Lung (tissue), 12 donors: Measurements from ENCODE around the gene PGS1. TPM values are rescaled to one million over a fixed set of nuclear protein-coding genes. Genes with fewer than 3 reads are reported as not detected.

Experiments used
- ATAC-seq: fragments of 200-7000 bp; cut with Tn5 transposase; one replicate; pipeline ENCODE4 v1.9.1; 2020; ENCODE audit warnings: moderate number of reproducible peaks; ENCODE audit not compliant: insufficient read depth, low FRiP score
- DNase-seq, 3 donors: peaks; one replicate each; pipeline ENCODE4 v3.0.0-alpha.2; 2013 to 2017
- H3K27ac ChIP-seq, 2 donors: one replicate each; pipeline ENCODE4 v1.5.1; 2013; ENCODE audit warnings: mild to moderate bottlenecking in 2 of 2, moderate library complexity in 2 of 2, control low read depth in 1 of 2, inconsistent platforms in 1 of 2, low read depth in 1 of 2, low read length in 1 of 2
- H3K27me3 ChIP-seq, 3 donors: one replicate each; pipeline ENCODE4 v1.5.1; 2013; ENCODE audit warnings: low read length in 2 of 3; ENCODE audit not compliant: control insufficient read depth in 3 of 3, insufficient read depth in 3 of 3
- H3K36me3 ChIP-seq, 4 donors: one replicate each; pipeline ENCODE4 v1.5.1; 2013; ENCODE audit warnings: low read length in 4 of 4, mild to moderate bottlenecking in 1 of 4, moderate library complexity in 1 of 4; ENCODE audit not compliant: control insufficient read depth in 4 of 4, insufficient read depth in 4 of 4
- H3K4me1 ChIP-seq, 5 donors: one replicate each; pipeline ENCODE4 v1.5.1; 2013; ENCODE audit warnings: low read length in 5 of 5, mild to moderate bottlenecking in 2 of 5, moderate library complexity in 1 of 5; ENCODE audit not compliant: control insufficient read depth in 5 of 5, insufficient read depth in 5 of 5
- H3K4me3 ChIP-seq: one replicate; pipeline ENCODE4 v1.5.1; 2013; ENCODE audit warnings: mild to moderate bottlenecking, control low read depth, moderate library complexity
- H3K9ac ChIP-seq, 2 donors: one replicate each; pipeline ENCODE4 v1.5.1; 2013; ENCODE audit warnings: low read length in 2 of 2, control low read depth in 1 of 2; ENCODE audit not compliant: insufficient read depth in 1 of 2
- H3K9me3 ChIP-seq, 4 donors: one replicate each; pipeline ENCODE4 v1.5.1; 2013; ENCODE audit warnings: low read length in 3 of 4, mild to moderate bottlenecking in 1 of 4, moderate library complexity in 1 of 4; ENCODE audit not compliant: control insufficient read depth in 4 of 4, insufficient read depth in 3 of 4
- CTCF ChIP-seq: IDR thresholded peaks from 2 replicates; pipeline ENCODE4 v1.5.1; 2012; ENCODE audit warnings: mild to moderate bottlenecking; ENCODE audit errors: control extremely low read depth, extremely low read depth
- WGBS, 2 donors: extraction: QIAGEN DNeasy Blood & Tissue Kit; methylation state at CpG; one replicate each; pipeline ENCODE4 v1.1.7; 2013; 5-methylcytosine and 5-hydroxymethylcytosine counted together
- polyA plus RNA-seq, 2 donors: library from polyadenylated mRNA; stranded (reverse); fragments of 200-250 nt; gene quantifications; one replicate each; pipeline ENCODE4 v1.2.1, GENCODE V29; 2013
- total RNA-seq, 2 donors: library from RNA; depleted of rRNA in 1 of 2; stranded (reverse); fragments of >200 nt in 1 of 2; gene quantifications; one replicate each; pipeline ENCODE4 v1.2.1, GENCODE V29; 2014 to 2021
- donor health status: control.
- donor health status: control.
- donor health status: Bipolar disorder and iron deficiency.
- donor health status: healthy.
- donor health status: DM: yes; HTN: yes; CAD: no.

PGS1 gene
- total and polyA plus RNA-seq, 4 donors, result 44.9 to 104 (median 94.3) TPM

GRCh38 chr17:78396441-78397337 lies 18.2 kb downstream of the PGS1 start:
- no peak overlapping the region for H3K9ac ChIP-seq
- H3K27me3 ChIP-seq, result no peaks in the 10 kb centered on the region
- ATAC-seq (no peak), DNase-seq (no peak)
- H3K9me3 ChIP-seq, result no peaks in the 10 kb centered on the region
- WGBS, 2 donors, result 51 to 65% methylated on average over 14 of the region's 14 CpGs
- TF ChIP-seq CTCF, result no peak
- no peak overlapping the region for H3K4me3 ChIP-seq
- peaks cover 10 to 63% (median 34%) of the 10 kb centered on the region in 4 donors for H3K36me3 ChIP-seq
- peak overlapping the region; percentile 72 to 93 for H3K27ac ChIP-seq
- H3K4me1 ChIP-seq, result peaks cover 0 to 22% (median 0%) of the 10 kb centered on the region in 5 donors

- no peak overlapping the region for H3K4me3 ChIP-seq
- H3K9ac ChIP-seq, result no peak overlapping the region
- H3K4me1 ChIP-seq, result peaks cover 0 to 18% (median 0%) of the 10 kb centered on the region in 5 donors
- H3K27me3 ChIP-seq, result no peaks in the 10 kb centered on the region
- TF ChIP-seq CTCF, result no peak
- DNase-seq (no peak), ATAC-seq (peak; percentile 46)
- peak overlapping the region; percentile 7 to 93 for H3K27ac ChIP-seq
- no peaks in the 10 kb centered on the region for H3K9me3 ChIP-seq
- WGBS, 2 donors, result 48 to 85% methylated on average over 13 of the region's 13 CpGs
- H3K36me3 ChIP-seq, result peaks cover 10 to 66% (median 37%) of the 10 kb centered on the region in 4 donors
Measured at GRCh38 chr17:78397681-78398101, 19.2 kb downstream of the PGS1 start.

- DNase-seq (no peak), ATAC-seq (no peak)
- Histone ChIP-seq H3K27ac (peak overlapping the region in 1 of 2 donors; percentile 77), H3K36me3 (peaks cover 10 to 73% (median 39%) of the 10 kb centered on the region in 4 donors), H3K4me3 (no peak overlapping the region), H3K4me1 (peaks cover 0 to 17% (median 0%) of the 10 kb centered on the region in 5 donors), H3K9ac (no peak overlapping the region), H3K9me3 (no peaks in the 10 kb centered on the region), H3K27me3 (no peaks in the 10 kb centered on the region)
- 88 to 98% methylated on average over 3 of the region's 3 CpGs for whole genome bisulfite sequencing, 2 donors
- TF ChIP-seq CTCF, result no peak
Measured at GRCh38 chr17:78398390-78398789, 19.9 kb downstream of the PGS1 start.
